ENCODE data around the gene CRIM1. TPM values are rescaled to one million over a fixed set of nuclear protein-coding genes. Genes with fewer than 3 reads are reported as not detected.
A peak's percentile ranks its signal among the peaks of the same experiment; 100 is the strongest.
"Not testable (repeated sequence)": the region's sequence is repeated elsewhere in the genome, so short reads cannot be mapped to it uniquely, and the experiment has no call there.

CRIM1 gene, protein sequence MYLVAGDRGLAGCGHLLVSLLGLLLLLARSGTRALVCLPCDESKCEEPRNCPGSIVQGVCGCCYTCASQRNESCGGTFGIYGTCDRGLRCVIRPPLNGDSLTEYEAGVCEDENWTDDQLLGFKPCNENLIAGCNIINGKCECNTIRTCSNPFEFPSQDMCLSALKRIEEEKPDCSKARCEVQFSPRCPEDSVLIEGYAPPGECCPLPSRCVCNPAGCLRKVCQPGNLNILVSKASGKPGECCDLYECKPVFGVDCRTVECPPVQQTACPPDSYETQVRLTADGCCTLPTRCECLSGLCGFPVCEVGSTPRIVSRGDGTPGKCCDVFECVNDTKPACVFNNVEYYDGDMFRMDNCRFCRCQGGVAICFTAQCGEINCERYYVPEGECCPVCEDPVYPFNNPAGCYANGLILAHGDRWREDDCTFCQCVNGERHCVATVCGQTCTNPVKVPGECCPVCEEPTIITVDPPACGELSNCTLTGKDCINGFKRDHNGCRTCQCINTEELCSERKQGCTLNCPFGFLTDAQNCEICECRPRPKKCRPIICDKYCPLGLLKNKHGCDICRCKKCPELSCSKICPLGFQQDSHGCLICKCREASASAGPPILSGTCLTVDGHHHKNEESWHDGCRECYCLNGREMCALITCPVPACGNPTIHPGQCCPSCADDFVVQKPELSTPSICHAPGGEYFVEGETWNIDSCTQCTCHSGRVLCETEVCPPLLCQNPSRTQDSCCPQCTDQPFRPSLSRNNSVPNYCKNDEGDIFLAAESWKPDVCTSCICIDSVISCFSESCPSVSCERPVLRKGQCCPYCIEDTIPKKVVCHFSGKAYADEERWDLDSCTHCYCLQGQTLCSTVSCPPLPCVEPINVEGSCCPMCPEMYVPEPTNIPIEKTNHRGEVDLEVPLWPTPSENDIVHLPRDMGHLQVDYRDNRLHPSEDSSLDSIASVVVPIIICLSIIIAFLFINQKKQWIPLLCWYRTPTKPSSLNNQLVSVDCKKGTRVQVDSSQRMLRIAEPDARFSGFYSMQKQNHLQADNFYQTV
- 100 to 1,000 TPM in 6 of 7 donors, 10 to 100 TPM in 1; 91.5 to 213 (median 120) TPM for total RNA-seq
- polyA plus RNA-seq: 10 to 100 TPM in 1 of 3 donors, 1 to 10 TPM in 2; 7.1 to 14.1 (median 7.1) TPM
- long read RNA-seq, donor 1, partial matches to known transcripts: 8 of 8 reads
- long read RNA-seq, donor 1, other reads (novel, unspliced or antisense): 0 of 8 reads
- long read RNA-seq, donor 2, full-length matches to known transcripts: 2 of 49 reads
- long read RNA-seq, donor 2, partial matches to known transcripts: 47 of 49 reads
- long read RNA-seq, donor 2, other reads (novel, unspliced or antisense): 0 of 49 reads

GRCh38 chr2:36355151-36355889, at the start of gene CRIM1:
TSS of gene CRIM1 (plus strand) at chr2:36355778. CDS start at chr2:36356293, 515 bp downstream.
- H3K4me1 ChIP-seq: peaks cover 29 to 84% (median 70%) of the 10 kb centered on the region in 6 donors
- no peak for TF ChIP-seq CTCF (IDR thresholded peaks at IDR 0.05 in 8 of 11, conservative IDR thresholded peaks at IDR 0.05 in 3 of 11)
- peak; percentile 85 to 95 (median 89) for TF ChIP-seq POLR2AphosphoS5 (IDR thresholded peaks at IDR 0.05)
- peak in 1 of 3 donors; percentile 89 for TF ChIP-seq POLR2A (IDR thresholded peaks at IDR 0.05)
- intact Hi-C loops (cut with DNase I; ENCODE audit: low total_unique reads): loop anchor here (10.0 kb wide), 1 partner anchor 119 kb away; no protein-coding TSS in a partner anchor
- 1 to 7% (median 2%) methylated on average over 30 to 82 of the region's 82 CpGs for WGBS, 5 donors
- peak within 1 kb of the TSS; percentile 67 to 88 (median 86) for H3K27ac ChIP-seq
- peak; percentile 92 for DNase-seq
- H3K4me3 ChIP-seq: peak within 1 kb of the TSS; percentile 48 to 90 (median 75)
- H3K27me3 ChIP-seq (replicated peaks in 1 of 7): peaks cover 0 to 44% (median 5%) of the 10 kb centered on the region in 7 donors
- no peaks in the 10 kb centered on the region for H3K36me3 ChIP-seq
- no peaks in the 10 kb centered on the region for H3K9me3 ChIP-seq

DNA sequence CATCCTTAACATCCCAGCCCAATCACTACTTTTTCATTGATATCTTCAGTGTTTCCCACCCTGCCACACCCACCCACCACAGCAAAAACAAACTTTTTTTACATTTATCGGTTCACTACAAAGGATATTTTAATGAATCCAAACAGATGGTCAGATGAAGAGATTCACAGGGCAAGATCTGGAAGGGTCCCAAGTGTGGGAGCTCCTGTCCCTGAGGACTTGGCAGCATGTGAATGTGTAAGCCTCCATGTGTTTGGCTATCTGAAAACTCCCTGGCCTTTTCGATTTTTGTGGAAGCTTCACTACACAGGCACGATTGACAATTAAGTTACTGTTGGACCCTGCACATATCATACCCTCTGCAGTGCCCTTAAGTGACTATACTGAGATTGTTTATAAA, 48.1 kb upstream of the CRIM1 start:
- no peak overlapping the region for H3K4me3 ChIP-seq
- no peaks in the 10 kb centered on the region for H3K27me3 ChIP-seq (replicated peaks in 1 of 7)
- 62 to 90% (median 72%) methylated on average over 3 of the region's 3 CpGs for WGBS, 5 donors
- intact Hi-C loops (cut with DNase I; ENCODE audit: low total_unique reads): no loop called here
- no peak overlapping the region for H3K27ac ChIP-seq
- no peak for DNase-seq
- no peaks in the 10 kb centered on the region for H3K9me3 ChIP-seq
- no peaks in the 10 kb centered on the region for H3K4me1 ChIP-seq
- H3K36me3 ChIP-seq: no peaks in the 10 kb centered on the region
- TF ChIP-seq POLR2A (IDR thresholded peaks at IDR 0.05) (no peak), CTCF (IDR thresholded peaks at IDR 0.05 in 8 of 11, conservative IDR thresholded peaks at IDR 0.05 in 3 of 11) (no peak), POLR2AphosphoS5 (IDR thresholded peaks at IDR 0.05) (no peak)

DNA sequence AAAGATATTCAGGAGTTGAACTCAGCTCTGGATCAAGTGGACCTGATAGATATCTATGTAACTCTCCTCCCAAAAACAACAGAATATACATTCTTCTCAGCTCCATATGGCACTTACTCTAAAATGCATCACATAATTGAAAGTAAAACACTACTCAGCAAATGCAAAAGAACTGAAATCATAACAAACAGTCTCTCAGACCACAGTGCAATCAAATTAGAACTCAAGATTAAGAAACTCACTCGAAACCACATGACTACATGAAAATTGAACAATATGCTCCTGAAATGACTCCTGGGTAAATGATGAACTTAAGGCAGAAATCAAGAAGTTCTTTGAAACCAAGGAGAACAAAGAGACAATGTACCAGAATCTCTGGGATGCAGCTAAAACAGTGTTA, 45.1 kb upstream of the CRIM1 start:
- intact Hi-C loops (cut with DNase I; ENCODE audit: low total_unique reads); H3K36me3 ChIP-seq: not testable (repeated sequence)

DNA sequence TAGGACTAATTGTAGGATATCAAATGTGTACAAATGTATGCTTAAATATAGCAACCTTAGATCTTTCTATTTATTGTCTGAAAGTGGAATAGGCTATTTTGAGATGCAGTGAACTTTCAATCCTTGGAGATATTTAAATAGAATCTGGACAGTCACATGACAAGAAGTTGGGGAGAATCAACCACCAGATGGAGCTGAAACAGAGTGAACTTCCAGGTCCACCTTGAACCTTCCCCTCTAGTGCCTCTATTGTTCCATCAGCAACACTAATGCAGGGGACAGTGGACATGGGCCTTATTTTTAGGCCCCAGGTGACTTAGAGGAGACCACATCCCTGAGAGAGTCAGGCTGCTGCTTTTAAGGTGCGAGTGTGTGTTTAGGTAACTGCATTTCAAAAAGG, 37.0 kb upstream of the CRIM1 start:
- intact Hi-C loops (cut with DNase I; ENCODE audit: low total_unique reads): no loop called here
- H3K4me1 ChIP-seq: no peaks in the 10 kb centered on the region
- H3K27ac ChIP-seq: no peak overlapping the region
- H3K4me3 ChIP-seq: no peak overlapping the region
- H3K27me3 ChIP-seq (replicated peaks in 1 of 7): no peaks in the 10 kb centered on the region
- H3K36me3 ChIP-seq: no peaks in the 10 kb centered on the region
- TF ChIP-seq CTCF (IDR thresholded peaks at IDR 0.05 in 8 of 11, conservative IDR thresholded peaks at IDR 0.05 in 3 of 11): peak in 1 of 11 experiments; percentile 10
- no peak for TF ChIP-seq POLR2A (IDR thresholded peaks at IDR 0.05)
- no peak for TF ChIP-seq POLR2AphosphoS5 (IDR thresholded peaks at IDR 0.05)
- WGBS, 5 donors: 87 to 97% (median 93%) methylated on average over 1 of the region's 1 CpG
- no peak for DNase-seq
- peaks cover 0 to 14% (median 0%) of the 10 kb centered on the region in 8 donors for H3K9me3 ChIP-seq

More for the DNA sequence above, 45.1 kb upstream of the CRIM1 start:
- not testable (repeated sequence) for H3K9me3 ChIP-seq; H3K27ac ChIP-seq; H3K4me3 ChIP-seq; H3K4me1 ChIP-seq; H3K27me3 ChIP-seq (replicated peaks in 1 of 7); DNase-seq
- 62 to 84% (median 68%) methylated on average over 1 of the region's 1 CpG for WGBS, 5 donors

All from spleen (tissue), 13 donors.